Muscle of leg (tissue), 11 donors: ENCODE data around the gene PTPRN2. TPM values are rescaled to one million over a fixed set of nuclear protein-coding genes. Genes with fewer than 3 reads are reported as not detected.

Experiments used
- DNase-seq: peaks from one replicate; pipeline ENCODE4 v3.0.0; 2013
- H3K27ac ChIP-seq: one replicate; pipeline ENCODE4 v1.5.1; 2013; ENCODE audit warnings: mild to moderate bottlenecking, low read length, control low read depth
- H3K27me3 ChIP-seq: one replicate; pipeline ENCODE4 v1.6.1; 2013; ENCODE audit warnings: low read length; ENCODE audit not compliant: control insufficient read depth, insufficient read depth
- H3K36me3 ChIP-seq: one replicate; pipeline ENCODE4 v1.6.1; 2013; ENCODE audit warnings: low read length; ENCODE audit not compliant: control insufficient read depth, insufficient read depth
- H3K4me1 ChIP-seq: one replicate; pipeline ENCODE4 v1.6.1; 2013; ENCODE audit warnings: low read length; ENCODE audit not compliant: control insufficient read depth, insufficient read depth
- H3K4me3 ChIP-seq: one replicate; pipeline ENCODE4 v1.5.1; 2013; ENCODE audit warnings: low read length, control low read depth
- H3K9me3 ChIP-seq: replicated peaks from 2 replicates; pipeline ENCODE4 v1.6.1; 2013; ENCODE audit warnings: low read depth, low read length; ENCODE audit not compliant: control insufficient read depth
- WGBS: methylation state at CpG from one replicate; pipeline ENCODE4 v1.1.5; 2013; ENCODE audit warnings: missing lambda C conversion rate; ENCODE audit not compliant: insufficient coverage; 5-methylcytosine and 5-hydroxymethylcytosine counted together
- polyA plus RNA-seq, 8 donors: library from polyadenylated mRNA; unstranded; fragments of 120-200 nt; gene quantifications; one replicate each; pipeline versions ENCODE4 v1.2.1 to v1.2.3, GENCODE V29; 2013; ENCODE audit warnings: inconsistent platforms in 1 of 8, low replicate concordance in 1 of 8; ENCODE audit not compliant: insufficient read length in 8 of 8, insufficient read depth in 1 of 8
- total RNA-seq: library from RNA; stranded (reverse); fragments of 120-200 nt; gene quantifications from one replicate; pipeline ENCODE4 v1.2.4, GENCODE V29; 2013

PTPRN2 gene
- total and polyA plus RNA-seq, 9 donors, result 1.4 to 2.9 (median 2.3) TPM

GRCh38 chr7:158057446-158057845, 530.2 kb downstream of the PTPRN2 start:
- DNase-seq, result no peak
- Histone ChIP-seq H3K36me3 (no peaks in the 10 kb centered on the region), H3K27me3 (no peaks in the 10 kb centered on the region), H3K27ac (no peak overlapping the region), H3K4me1 (no peaks in the 10 kb centered on the region), H3K9me3 (no peaks in the 10 kb centered on the region), H3K4me3 (no peak overlapping the region)
- 80% methylated on average over 7 of the region's 8 CpGs for WGBS

GRCh38 chr7:158056761-158057160, 530.9 kb downstream of the PTPRN2 start:
- Histone ChIP-seq H3K27me3 (no peaks in the 10 kb centered on the region), H3K27ac (no peak overlapping the region), H3K4me1 (no peaks in the 10 kb centered on the region), H3K4me3 (no peak overlapping the region), H3K9me3 (no peaks in the 10 kb centered on the region), H3K36me3 (no peaks in the 10 kb centered on the region)
- DNase-seq, result no peak
- 89% methylated on average over 14 of the region's 17 CpGs for WGBS

GRCh38 chr7:158055726-158056510, 531.7 kb downstream of the PTPRN2 start:
- H3K27ac ChIP-seq, result no peak overlapping the region
- no peaks in the 10 kb centered on the region for H3K27me3 ChIP-seq
- H3K4me3 ChIP-seq, result no peak overlapping the region
- DNase-seq, result no peak
- no peaks in the 10 kb centered on the region for H3K36me3 ChIP-seq
- H3K4me1 ChIP-seq, result no peaks in the 10 kb centered on the region
- H3K9me3 ChIP-seq, result no peaks in the 10 kb centered on the region
- WGBS, result 82% methylated on average over 13 of the region's 17 CpGs

GRCh38 chr7:158054611-158055010, 533.0 kb downstream of the PTPRN2 start:
- no peak for DNase-seq
- WGBS, result 78% methylated on average over 8 of the region's 11 CpGs
- Histone ChIP-seq H3K27ac (no peak overlapping the region), H3K4me1 (no peaks in the 10 kb centered on the region), H3K36me3 (no peaks in the 10 kb centered on the region), H3K4me3 (no peak overlapping the region), H3K9me3 (no peaks in the 10 kb centered on the region), H3K27me3 (no peaks in the 10 kb centered on the region)

GRCh38 chr7:158054081-158054480, 533.5 kb downstream of the PTPRN2 start:
- Histone ChIP-seq H3K27ac (no peak overlapping the region), H3K36me3 (no peaks in the 10 kb centered on the region), H3K27me3 (no peaks in the 10 kb centered on the region), H3K9me3 (no peaks in the 10 kb centered on the region), H3K4me1 (no peaks in the 10 kb centered on the region), H3K4me3 (no peak overlapping the region)
- WGBS, result 81% methylated on average over 7 of the region's 8 CpGs
- DNase-seq, result no peak

GRCh38 chr7:158053183-158053915, 534.3 kb downstream of the PTPRN2 start:
- Histone ChIP-seq H3K4me1 (no peaks in the 10 kb centered on the region), H3K27ac (no peak overlapping the region), H3K9me3 (no peaks in the 10 kb centered on the region), H3K36me3 (no peaks in the 10 kb centered on the region), H3K27me3 (no peaks in the 10 kb centered on the region), H3K4me3 (no peak overlapping the region)
- no peak for DNase-seq
- WGBS, result 65% methylated on average over 9 of the region's 14 CpGs

GRCh38 chr7:158052381-158053060, 535.1 kb downstream of the PTPRN2 start:
- Histone ChIP-seq H3K4me3 (no peak overlapping the region), H3K27me3 (no peaks in the 10 kb centered on the region), H3K27ac (no peak overlapping the region), H3K36me3 (no peaks in the 10 kb centered on the region), H3K9me3 (no peaks in the 10 kb centered on the region), H3K4me1 (peaks cover 3% of the 10 kb centered on the region)
- WGBS, result 81% methylated on average over 18 of the region's 24 CpGs
- DNase-seq, result no peak

GRCh38 chr7:158051776-158052175, 535.8 kb downstream of the PTPRN2 start:
- Histone ChIP-seq H3K4me3 (no peak overlapping the region), H3K27ac (no peak overlapping the region), H3K4me1 (peaks cover 3% of the 10 kb centered on the region), H3K27me3 (no peaks in the 10 kb centered on the region), H3K9me3 (no peaks in the 10 kb centered on the region), H3K36me3 (no peaks in the 10 kb centered on the region)
- DNase-seq, result no peak
- WGBS, result 74% methylated on average over 4 of the region's 6 CpGs

GRCh38 chr7:158050978-158051651, 536.5 kb downstream of the PTPRN2 start:
- DNase-seq, result peak; percentile 12
- H3K36me3 ChIP-seq, result no peaks in the 10 kb centered on the region
- no peak overlapping the region for H3K4me3 ChIP-seq
- WGBS, result 85% methylated on average over 3 of the region's 10 CpGs
- no peaks in the 10 kb centered on the region for H3K27me3 ChIP-seq
- H3K27ac ChIP-seq, result no peak overlapping the region
- no peaks in the 10 kb centered on the region for H3K9me3 ChIP-seq
- H3K4me1 ChIP-seq, result peaks cover 3% of the 10 kb centered on the region
